ENCODE results near the gene JAM2.

DNA sequence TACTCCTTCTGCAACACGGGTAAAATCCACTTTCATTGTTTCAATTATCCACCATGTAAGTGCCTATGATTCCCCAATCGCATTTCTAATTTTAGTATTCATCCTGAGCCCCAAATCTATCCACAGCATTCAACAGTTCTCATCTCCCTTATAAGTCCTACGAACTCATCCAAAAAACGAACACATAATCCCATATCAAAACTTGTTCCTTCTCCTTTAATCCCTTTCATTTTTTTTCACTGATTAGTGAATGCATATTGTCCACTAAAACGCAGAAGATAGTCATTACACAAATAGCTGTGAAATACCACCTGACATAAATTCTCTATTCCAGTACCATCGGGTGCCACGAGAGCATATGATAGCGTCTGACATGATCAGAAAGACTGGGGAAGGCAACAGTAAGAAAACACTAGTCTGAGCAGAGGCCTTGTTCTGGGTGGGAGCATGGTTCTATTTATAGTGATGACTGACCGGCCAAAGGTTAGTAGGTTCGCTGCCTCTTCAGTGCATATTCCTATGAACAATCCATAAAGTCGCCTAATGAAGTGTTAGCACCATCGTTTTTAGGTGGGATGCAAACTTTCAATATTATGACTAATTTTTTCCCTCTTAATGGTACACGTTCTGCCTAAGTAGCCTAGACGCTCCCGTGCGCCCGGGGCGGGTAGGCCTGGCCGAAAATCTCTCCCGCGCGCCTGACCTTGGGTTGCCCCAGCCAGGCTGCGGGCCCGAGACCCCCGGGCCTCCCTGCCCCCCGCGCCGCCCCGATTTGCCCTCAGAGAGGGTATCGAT is 95.0 kb downstream of the JAM2 start:
- TF ChIP-seq, protein P1, sequence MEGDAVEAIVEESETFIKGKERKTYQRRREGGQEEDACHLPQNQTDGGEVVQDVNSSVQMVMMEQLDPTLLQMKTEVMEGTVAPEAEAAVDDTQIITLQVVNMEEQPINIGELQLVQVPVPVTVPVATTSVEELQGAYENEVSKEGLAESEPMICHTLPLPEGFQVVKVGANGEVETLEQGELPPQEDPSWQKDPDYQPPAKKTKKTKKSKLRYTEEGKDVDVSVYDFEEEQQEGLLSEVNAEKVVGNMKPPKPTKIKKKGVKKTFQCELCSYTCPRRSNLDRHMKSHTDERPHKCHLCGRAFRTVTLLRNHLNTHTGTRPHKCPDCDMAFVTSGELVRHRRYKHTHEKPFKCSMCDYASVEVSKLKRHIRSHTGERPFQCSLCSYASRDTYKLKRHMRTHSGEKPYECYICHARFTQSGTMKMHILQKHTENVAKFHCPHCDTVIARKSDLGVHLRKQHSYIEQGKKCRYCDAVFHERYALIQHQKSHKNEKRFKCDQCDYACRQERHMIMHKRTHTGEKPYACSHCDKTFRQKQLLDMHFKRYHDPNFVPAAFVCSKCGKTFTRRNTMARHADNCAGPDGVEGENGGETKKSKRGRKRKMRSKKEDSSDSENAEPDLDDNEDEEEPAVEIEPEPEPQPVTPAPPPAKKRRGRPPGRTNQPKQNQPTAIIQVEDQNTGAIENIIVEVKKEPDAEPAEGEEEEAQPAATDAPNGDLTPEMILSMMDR (IDR thresholded peaks at IDR 0.05) = no peak
- no peak for TF ChIP-seq EP300 (IDR thresholded peaks at IDR 0.05)
